ENCODE results near the gene FOSL2.

GRCh38 chr2:28375742-28376631 is 16.7 kb upstream of the FOSL2 start:
- TF ChIP-seq CTCF (IDR thresholded peaks at IDR 0.05) (no peak), POLR2A (IDR thresholded peaks at IDR 0.05) (no peak), EP300 (IDR thresholded peaks at IDR 0.05) (no peak), POLR2AphosphoS5 (IDR thresholded peaks at IDR 0.05) (no peak)
